Measurements from ENCODE around the gene ANP32B.

The ANP32B gene

DNA sequence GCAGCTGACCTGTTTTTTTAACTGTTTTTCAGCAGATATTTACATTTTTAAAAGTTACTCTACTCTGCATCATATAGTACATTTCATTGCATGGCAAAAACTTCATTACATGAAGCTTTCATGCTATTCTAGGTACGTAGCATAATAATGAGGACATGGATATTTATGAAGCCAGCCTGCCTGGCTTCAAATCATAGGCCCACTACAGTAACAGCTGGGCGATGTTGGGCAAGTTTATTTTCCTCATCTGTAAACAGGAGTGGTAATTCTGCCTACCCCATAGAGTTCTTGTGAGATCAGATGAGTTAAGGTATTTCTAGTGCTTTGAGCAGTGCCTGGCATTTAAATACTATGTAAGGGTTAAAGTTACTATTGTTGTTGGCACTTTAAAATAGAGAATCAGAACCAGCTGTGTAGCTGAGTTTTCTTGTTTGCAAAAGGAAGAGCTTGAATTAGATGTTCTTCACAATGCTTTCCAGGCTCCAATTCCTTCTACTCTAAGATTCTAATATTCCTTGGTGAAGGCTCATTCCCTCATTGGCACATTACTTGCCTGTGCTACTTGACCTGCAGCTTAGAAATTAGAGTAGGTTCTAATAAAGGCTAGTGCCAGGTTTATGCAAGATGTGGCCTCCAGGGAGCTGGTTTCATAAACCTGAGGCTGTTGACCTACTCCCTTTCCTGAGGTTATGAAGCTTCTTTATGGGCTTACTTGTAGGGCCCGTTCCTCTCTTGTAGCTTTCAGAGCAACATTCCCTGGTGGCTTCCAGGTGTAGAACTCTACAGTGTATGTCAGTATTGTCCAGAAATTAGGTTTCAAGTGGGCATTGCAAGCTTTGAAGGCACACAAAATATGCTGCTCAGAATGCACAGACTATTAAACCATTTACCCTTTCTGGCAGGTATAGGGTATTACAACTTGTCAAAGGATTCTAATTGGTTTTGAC lies 14.5 kb downstream of the ANP32B start:
- peaks cover 85% of the 10 kb centered on the region for H3K36me3 ChIP-seq (ENCODE audit: insufficient read depth, low read length)
- peaks cover 73% of the 10 kb centered on the region for H3K79me2 ChIP-seq (ENCODE audit: insufficient read depth, low read length)
- no peaks in the 10 kb centered on the region for H3F3A ChIP-seq (ENCODE audit: insufficient read depth, low read length)
- no peak overlapping the region for H2AFZ ChIP-seq (ENCODE audit: low read length)
- peaks cover 16% of the 10 kb centered on the region for H3K4me1 ChIP-seq (ENCODE audit: insufficient read depth, low read length, severe bottlenecking)
- no peaks in the 10 kb centered on the region for H3K9me2 ChIP-seq (ENCODE audit: low read depth, low read length)
- TF ChIP-seq, protein P1, sequence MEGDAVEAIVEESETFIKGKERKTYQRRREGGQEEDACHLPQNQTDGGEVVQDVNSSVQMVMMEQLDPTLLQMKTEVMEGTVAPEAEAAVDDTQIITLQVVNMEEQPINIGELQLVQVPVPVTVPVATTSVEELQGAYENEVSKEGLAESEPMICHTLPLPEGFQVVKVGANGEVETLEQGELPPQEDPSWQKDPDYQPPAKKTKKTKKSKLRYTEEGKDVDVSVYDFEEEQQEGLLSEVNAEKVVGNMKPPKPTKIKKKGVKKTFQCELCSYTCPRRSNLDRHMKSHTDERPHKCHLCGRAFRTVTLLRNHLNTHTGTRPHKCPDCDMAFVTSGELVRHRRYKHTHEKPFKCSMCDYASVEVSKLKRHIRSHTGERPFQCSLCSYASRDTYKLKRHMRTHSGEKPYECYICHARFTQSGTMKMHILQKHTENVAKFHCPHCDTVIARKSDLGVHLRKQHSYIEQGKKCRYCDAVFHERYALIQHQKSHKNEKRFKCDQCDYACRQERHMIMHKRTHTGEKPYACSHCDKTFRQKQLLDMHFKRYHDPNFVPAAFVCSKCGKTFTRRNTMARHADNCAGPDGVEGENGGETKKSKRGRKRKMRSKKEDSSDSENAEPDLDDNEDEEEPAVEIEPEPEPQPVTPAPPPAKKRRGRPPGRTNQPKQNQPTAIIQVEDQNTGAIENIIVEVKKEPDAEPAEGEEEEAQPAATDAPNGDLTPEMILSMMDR (IDR thresholded peaks at IDR 0.05; ENCODE audit: low read length), result no peak
- TF ChIP-seq EZH2 (IDR thresholded peaks at IDR 0.05; ENCODE audit: borderline replicate concordance, low read length), result no peak
- no peak overlapping the region for H3K9ac ChIP-seq (ENCODE audit: low read length)
- 0 out of 2 replicates have a peak, but pooled peaks cover 3% of the 10 kb centered on the region for H4K20me1 ChIP-seq (ENCODE audit: insufficient read depth, low read length)
- H3K27me3 ChIP-seq (ENCODE audit: insufficient read depth, low read length), result no peaks in the 10 kb centered on the region
- no peak overlapping the region for H3K27ac ChIP-seq (ENCODE audit: low read depth, low read length, poor library complexity, severe bottlenecking)
- H3K4me2 ChIP-seq (ENCODE audit: low read length), result no peak overlapping the region
- no peaks in the 10 kb centered on the region for H3K9me3 ChIP-seq (ENCODE audit: low read length)
- no peak overlapping the region for H3K4me3 ChIP-seq (ENCODE audit: low read depth, low read length, poor library complexity, severe bottlenecking)

DNA sequence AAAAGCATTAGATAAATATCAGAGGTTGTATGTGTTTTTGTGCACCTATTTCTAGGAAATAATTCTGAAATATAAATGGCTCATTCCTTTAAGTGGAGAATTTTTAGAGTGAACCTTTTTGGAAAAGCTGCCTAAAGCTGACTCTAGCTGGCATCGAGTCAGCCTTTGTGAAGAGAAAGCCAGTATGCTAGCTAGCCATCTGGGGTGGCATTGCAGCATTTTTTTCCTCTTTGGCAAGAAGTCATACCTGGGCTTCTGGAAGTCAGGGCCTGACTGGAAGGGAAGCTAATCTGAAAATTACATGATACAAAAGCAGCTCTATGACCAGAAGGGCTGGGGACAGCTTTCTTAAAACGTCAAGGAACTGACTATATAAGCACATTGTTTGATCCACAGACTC lies 19.7 kb downstream of the ANP32B start:
- Histone ChIP-seq H3F3A (ENCODE audit: insufficient read depth, low read length) (no peaks in the 10 kb centered on the region), H4K20me1 (ENCODE audit: insufficient read depth, low read length) (no peaks in the 10 kb centered on the region), H3K4me1 (ENCODE audit: insufficient read depth, low read length, severe bottlenecking) (no peaks in the 10 kb centered on the region), H3K9ac (ENCODE audit: low read length) (no peak overlapping the region), H3K9me3 (ENCODE audit: low read length) (no peaks in the 10 kb centered on the region), H2AFZ (ENCODE audit: low read length) (no peak overlapping the region), H3K9me2 (ENCODE audit: low read depth, low read length) (no peaks in the 10 kb centered on the region), H3K36me3 (ENCODE audit: insufficient read depth, low read length) (peaks cover 90% of the 10 kb centered on the region), H3K27me3 (ENCODE audit: insufficient read depth, low read length) (no peaks in the 10 kb centered on the region), H3K79me2 (ENCODE audit: insufficient read depth, low read length) (peaks cover 28% of the 10 kb centered on the region), H3K27ac (ENCODE audit: low read depth, low read length, poor library complexity, severe bottlenecking) (no peak overlapping the region), H3K4me2 (ENCODE audit: low read length) (no peak overlapping the region), H3K4me3 (ENCODE audit: low read depth, low read length, poor library complexity, severe bottlenecking) (no peak overlapping the region)
- TF ChIP-seq EZH2 (IDR thresholded peaks at IDR 0.05; ENCODE audit: borderline replicate concordance, low read length), result no peak
- TF ChIP-seq, protein P1 (IDR thresholded peaks at IDR 0.05; ENCODE audit: low read length), result no peak

DNA sequence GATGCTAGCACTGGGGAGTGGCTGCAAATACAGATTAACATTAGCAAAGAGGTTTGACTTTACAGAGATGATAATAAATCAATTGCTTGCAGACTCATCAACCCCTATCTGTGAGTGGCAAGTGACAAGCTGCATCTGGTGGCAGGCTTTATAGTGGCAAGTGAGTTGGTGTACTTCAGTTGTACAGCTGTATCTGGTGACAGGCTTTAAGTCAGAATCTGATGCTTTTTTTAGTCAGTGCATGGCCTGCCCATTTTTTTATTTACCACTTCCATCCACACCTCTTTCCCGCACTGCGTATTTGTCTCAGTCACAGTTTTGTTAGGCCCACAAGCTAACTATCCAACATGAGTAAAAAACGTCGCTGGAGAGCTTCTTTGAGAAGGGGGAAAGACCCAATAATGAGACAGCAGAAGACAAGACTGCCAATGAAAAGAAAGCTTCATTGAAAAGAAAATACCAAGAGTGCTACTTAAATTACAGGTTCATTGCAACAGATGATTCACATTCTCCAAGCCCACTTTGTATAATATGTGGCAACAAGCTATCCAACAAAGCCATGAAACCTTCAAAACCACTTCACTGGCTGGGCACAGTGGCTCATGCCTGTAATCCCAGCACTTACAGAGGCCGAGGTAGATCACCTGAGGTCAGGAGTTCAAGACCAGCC lies 23.1 kb downstream of the ANP32B start:
- H3K36me3 ChIP-seq (ENCODE audit: insufficient read depth, low read length), result peaks cover 100% of the 10 kb centered on the region
- H3K9me3 ChIP-seq (ENCODE audit: low read length), result no peaks in the 10 kb centered on the region
- H3K4me2 ChIP-seq (ENCODE audit: low read length), result no peak overlapping the region
- no peaks in the 10 kb centered on the region for H3K4me1 ChIP-seq (ENCODE audit: insufficient read depth, low read length, severe bottlenecking)
- H3F3A ChIP-seq (ENCODE audit: insufficient read depth, low read length), result no peaks in the 10 kb centered on the region
- no peak overlapping the region for H3K4me3 ChIP-seq (ENCODE audit: low read depth, low read length, poor library complexity, severe bottlenecking)
- 0 out of 2 replicates have a peak, but pooled peaks cover 2% of the 10 kb centered on the region for H4K20me1 ChIP-seq (ENCODE audit: insufficient read depth, low read length)
- no peaks in the 10 kb centered on the region for H3K27me3 ChIP-seq (ENCODE audit: insufficient read depth, low read length)
- TF ChIP-seq EZH2 (IDR thresholded peaks at IDR 0.05; ENCODE audit: borderline replicate concordance, low read length), result no peak
- TF ChIP-seq, protein P1 (IDR thresholded peaks at IDR 0.05; ENCODE audit: low read length), result no peak
- H2AFZ ChIP-seq (ENCODE audit: low read length), result no peak overlapping the region
- no peaks in the 10 kb centered on the region for H3K9me2 ChIP-seq (ENCODE audit: low read depth, low read length)
- H3K79me2 ChIP-seq (ENCODE audit: insufficient read depth, low read length), result peaks cover 5% of the 10 kb centered on the region
- no peak overlapping the region for H3K9ac ChIP-seq (ENCODE audit: low read length)
- H3K27ac ChIP-seq (ENCODE audit: low read depth, low read length, poor library complexity, severe bottlenecking), result no peak overlapping the region

Measured in OCI-LY1 (cell line).